ENCODE measurements around the gene C1orf87. TPM values are rescaled to one million over a fixed set of nuclear protein-coding genes. Genes with fewer than 3 reads are reported as not detected.

The C1orf87 gene
- total RNA-seq, 4 donors from 2014 or later, result not detected

- Histone ChIP-seq H3K4me3 (no peak overlapping the region), H3K9me3 (no peaks in the 10 kb centered on the region), H3K27me3 (no peaks in the 10 kb centered on the region), H3K36me3 (no peaks in the 10 kb centered on the region), H3K27ac (no peak overlapping the region), H3K4me1 (no peaks in the 10 kb centered on the region)
- intact Hi-C loops (cut with DNase I), result no loop called here
- no peak for DNase-seq
- WGBS, 2 donors, result 58 to 74% methylated on average over 2 of the region's 2 CpGs
- TF ChIP-seq POLR2A (IDR thresholded peaks at IDR 0.05) (no peak), CTCF (IDR thresholded peaks at IDR 0.05) (no peak)
Measured at GRCh38 chr1:60041783-60042182, 31.8 kb downstream of the C1orf87 start.

GRCh38 chr1:60037669-60038068, 35.9 kb downstream of the C1orf87 start:
- DNase-seq, result no peak
- 75 to 93% methylated on average over 1 of the region's 1 CpG for WGBS, 2 donors
- no peaks in the 10 kb centered on the region for H3K27me3 ChIP-seq
- no peak overlapping the region for H3K27ac ChIP-seq
- no peaks in the 10 kb centered on the region for H3K4me1 ChIP-seq
- H3K36me3 ChIP-seq, result no peaks in the 10 kb centered on the region
- H3K4me3 ChIP-seq, result no peak overlapping the region
- TF ChIP-seq POLR2A (IDR thresholded peaks at IDR 0.05), result no peak
- no peak for TF ChIP-seq CTCF (IDR thresholded peaks at IDR 0.05)
- intact Hi-C loops (cut with DNase I), result no loop called here
- no peaks in the 10 kb centered on the region for H3K9me3 ChIP-seq

GRCh38 chr1:60036856-60037460, 36.6 kb downstream of the C1orf87 start:
- no peak for DNase-seq
- Histone ChIP-seq H3K4me1 (no peaks in the 10 kb centered on the region), H3K27me3 (no peaks in the 10 kb centered on the region), H3K36me3 (no peaks in the 10 kb centered on the region), H3K9me3 (no peaks in the 10 kb centered on the region), H3K27ac (no peak overlapping the region), H3K4me3 (no peak overlapping the region)
- TF ChIP-seq CTCF (IDR thresholded peaks at IDR 0.05), result no peak
- TF ChIP-seq POLR2A (IDR thresholded peaks at IDR 0.05), result no peak
- 70 to 75% methylated on average over 6 of the region's 6 CpGs for WGBS, 2 donors
- intact Hi-C loops (cut with DNase I), result no loop called here

- no peak for DNase-seq
- Histone ChIP-seq H3K9me3 (no peaks in the 10 kb centered on the region), H3K27ac (no peak overlapping the region), H3K4me3 (no peak overlapping the region), H3K4me1 (no peaks in the 10 kb centered on the region), H3K36me3 (no peaks in the 10 kb centered on the region), H3K27me3 (no peaks in the 10 kb centered on the region)
- TF ChIP-seq CTCF (IDR thresholded peaks at IDR 0.05), result no peak
- no peak for TF ChIP-seq POLR2A (IDR thresholded peaks at IDR 0.05)
- intact Hi-C loops (cut with DNase I), result no loop called here
- WGBS, 2 donors, result 50 to 88% methylated on average over 2 of the region's 2 CpGs
Measured at GRCh38 chr1:60035921-60036320, 37.6 kb downstream of the C1orf87 start.

- Histone ChIP-seq H3K27me3 (no peaks in the 10 kb centered on the region), H3K9me3 (no peaks in the 10 kb centered on the region), H3K4me3 (no peak overlapping the region), H3K36me3 (no peaks in the 10 kb centered on the region), H3K27ac (no peak overlapping the region), H3K4me1 (no peaks in the 10 kb centered on the region)
- DNase-seq, result no peak
- intact Hi-C loops (cut with DNase I), result no loop called here
- TF ChIP-seq POLR2A (IDR thresholded peaks at IDR 0.05) (no peak), CTCF (IDR thresholded peaks at IDR 0.05) (no peak)
- WGBS, 2 donors, result 47 to 61% methylated on average over 2 of the region's 2 CpGs
Measured at GRCh38 chr1:60034999-60035398, 38.6 kb downstream of the C1orf87 start.
